NCI-H146 (cell line): Measurements from ENCODE around the gene CD72.
"Not testable (repeated sequence)": the region's sequence is repeated elsewhere in the genome, so short reads cannot be mapped to it uniquely, and the experiment has no call there.

ENCODE experiments used
- DNase-seq: peaks from one replicate; lab custom pipeline; 2025; lab: John Stamatoyannopoulos, UW

Gene CD72

GRCh38 chr9:35649431-35650340 is 31.5 kb upstream of the CD72 start:
- DNase-seq, result no peak

DNA sequence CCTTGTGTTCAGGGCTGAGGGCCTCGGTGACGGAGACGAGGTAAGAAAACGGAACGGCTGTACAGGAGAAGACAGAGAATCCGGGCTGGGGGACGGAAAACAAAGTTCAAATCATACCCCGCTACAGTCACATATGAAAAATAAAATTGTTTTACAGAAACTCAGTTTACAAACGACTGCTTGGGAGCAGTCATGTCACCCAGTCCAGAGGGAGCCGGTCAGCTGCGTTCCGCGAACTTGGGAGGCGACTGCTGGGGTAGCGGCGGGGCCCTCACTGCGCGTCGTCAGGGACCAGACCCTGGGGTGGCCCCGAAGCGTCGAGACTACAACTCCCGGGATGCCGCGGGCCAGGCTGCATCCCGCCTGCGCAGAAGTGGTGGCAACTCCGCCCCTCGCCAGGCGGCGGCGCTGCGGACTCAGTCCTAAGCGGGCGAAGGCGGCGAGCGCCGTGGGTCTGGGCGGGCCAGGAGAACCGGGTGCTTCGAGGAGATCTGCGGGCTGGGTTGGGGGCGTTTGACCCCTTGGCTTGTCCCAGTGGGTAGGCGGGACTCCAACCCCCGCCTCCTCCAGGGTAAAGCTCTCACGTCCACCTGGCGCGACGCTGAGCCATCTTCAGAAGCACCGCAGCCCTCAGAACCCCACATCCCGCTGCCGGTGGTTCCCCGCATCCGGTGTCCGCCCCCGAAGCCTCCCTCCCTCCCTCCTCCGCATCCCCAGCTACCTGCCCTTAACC is 28.5 kb upstream of the CD72 start:
- peak; percentile 92 for DNase-seq

- peak; percentile 80 for DNase-seq
These were observed 27.9 kb upstream of the CD72 start for GRCh38 chr9:35646153-35646532.

- not testable (repeated sequence) for DNase-seq
These were observed 27.5 kb upstream of the CD72 start for GRCh38 chr9:35645736-35646135.

- DNase-seq, result no peak
These were observed 24.8 kb upstream of the CD72 start for GRCh38 chr9:35643046-35643445.

DNA sequence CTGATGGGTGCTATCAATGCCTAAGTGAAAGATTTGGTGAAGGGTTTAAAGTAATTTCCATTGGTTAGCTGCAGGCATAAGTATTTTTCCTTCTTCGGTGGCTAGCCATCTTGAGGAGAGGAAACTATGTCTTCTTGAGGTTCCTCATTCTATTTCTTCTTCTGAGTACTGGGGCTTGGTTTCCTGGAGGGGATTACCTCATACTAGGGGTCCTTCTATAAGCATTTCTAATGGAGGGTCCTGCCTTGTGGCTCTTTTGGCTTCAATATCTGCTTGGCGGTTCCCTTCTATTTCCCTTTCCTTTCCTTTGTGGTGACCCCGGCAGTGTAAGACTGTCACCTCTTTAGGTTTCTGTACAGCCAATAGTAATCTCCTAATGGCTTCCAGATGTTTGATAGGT is 23.3 kb upstream of the CD72 start:
- DNase-seq, result not testable (repeated sequence)

DNA sequence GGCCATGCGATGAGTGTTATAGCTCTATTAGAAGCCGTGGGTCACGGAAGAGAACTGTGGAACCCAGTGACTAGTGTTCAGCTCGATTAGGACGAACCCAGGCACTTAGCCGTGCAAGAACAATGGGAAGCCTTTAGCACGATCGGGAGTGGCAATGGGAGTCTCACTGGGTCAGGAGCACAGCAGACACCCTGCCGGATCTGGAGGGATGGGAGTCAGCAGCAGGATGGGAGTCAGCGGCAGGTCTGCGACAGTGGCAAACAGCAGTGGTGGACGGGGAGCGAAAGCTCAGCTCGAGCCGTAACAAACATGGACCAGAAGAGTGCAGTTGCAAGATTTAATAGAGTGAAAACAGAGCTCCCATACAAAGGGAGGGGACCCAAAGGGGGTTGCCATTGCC is 22.2 kb upstream of the CD72 start:
- not testable (repeated sequence) for DNase-seq

DNA sequence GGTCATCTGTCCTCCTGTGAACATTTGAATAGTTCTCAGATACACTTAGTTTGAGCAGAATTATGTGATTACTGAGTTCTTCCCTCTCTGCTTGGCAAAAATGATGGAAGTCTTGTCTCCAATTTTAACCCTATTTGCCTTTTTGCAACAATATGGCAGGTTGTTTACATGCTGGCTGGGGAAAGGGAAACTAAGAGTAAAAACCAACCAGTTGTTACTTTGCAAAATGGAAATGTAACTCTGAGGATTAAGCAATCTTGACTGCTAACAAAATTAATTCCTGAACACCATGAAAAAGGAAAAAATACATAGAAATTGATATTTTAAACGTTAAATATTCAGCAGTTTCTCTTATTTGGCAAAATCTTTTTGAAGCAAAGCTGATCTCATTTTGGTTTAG is 21.4 kb upstream of the CD72 start:
- no peak for DNase-seq

GRCh38 chr9:35639225-35639624 is 21.0 kb upstream of the CD72 start:
- DNase-seq, result not testable (repeated sequence)

DNA sequence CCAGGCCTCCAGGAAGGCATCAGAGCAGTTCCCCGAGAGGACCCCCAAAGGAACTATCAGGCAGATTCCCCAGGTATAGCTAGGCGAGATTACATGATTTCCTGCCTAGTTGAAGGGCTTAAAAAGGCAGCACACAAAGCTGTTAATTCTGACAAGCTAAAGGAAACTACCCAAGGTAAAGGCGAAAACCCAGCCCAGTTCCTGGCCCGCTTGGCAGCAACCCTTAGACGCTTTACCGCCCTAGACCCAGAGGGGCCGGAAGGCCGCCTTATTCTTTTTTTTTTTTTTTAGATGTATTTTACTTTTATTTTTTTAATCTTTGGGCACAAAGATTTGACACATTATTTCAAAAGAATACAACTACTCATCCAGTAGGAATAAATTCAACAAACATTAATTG is 20.5 kb upstream of the CD72 start:
- DNase-seq, result not testable (repeated sequence)

DNA sequence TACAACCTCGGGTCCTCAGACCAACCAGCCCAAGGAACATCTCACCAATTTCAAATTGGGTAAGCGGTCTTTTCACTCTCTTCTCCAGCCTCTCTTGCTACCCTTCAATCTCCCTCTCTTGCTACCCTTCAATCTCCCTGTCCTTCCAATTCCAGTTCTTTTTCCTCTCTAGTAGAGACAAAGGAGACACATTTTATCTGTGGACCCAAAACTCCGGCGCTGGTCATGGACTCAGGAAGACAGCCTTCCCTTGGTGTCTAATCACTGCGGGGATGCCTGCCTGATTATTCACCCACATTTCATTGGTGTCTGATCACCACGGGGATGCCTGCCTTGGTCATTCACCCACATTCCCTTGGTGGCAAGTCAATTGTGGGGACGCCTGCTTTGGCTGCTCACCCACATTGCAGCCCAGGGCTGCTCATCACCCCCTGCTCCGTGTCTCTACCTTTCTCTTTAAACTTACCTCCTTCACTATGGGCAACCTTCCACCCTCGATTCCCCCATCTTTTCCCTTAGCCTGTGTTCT is 19.3 kb upstream of the CD72 start:
- DNase-seq, result not testable (repeated sequence)

- DNase-seq, result not testable (repeated sequence)
These were observed 18.6 kb upstream of the CD72 start for GRCh38 chr9:35636877-35637246.

DNA sequence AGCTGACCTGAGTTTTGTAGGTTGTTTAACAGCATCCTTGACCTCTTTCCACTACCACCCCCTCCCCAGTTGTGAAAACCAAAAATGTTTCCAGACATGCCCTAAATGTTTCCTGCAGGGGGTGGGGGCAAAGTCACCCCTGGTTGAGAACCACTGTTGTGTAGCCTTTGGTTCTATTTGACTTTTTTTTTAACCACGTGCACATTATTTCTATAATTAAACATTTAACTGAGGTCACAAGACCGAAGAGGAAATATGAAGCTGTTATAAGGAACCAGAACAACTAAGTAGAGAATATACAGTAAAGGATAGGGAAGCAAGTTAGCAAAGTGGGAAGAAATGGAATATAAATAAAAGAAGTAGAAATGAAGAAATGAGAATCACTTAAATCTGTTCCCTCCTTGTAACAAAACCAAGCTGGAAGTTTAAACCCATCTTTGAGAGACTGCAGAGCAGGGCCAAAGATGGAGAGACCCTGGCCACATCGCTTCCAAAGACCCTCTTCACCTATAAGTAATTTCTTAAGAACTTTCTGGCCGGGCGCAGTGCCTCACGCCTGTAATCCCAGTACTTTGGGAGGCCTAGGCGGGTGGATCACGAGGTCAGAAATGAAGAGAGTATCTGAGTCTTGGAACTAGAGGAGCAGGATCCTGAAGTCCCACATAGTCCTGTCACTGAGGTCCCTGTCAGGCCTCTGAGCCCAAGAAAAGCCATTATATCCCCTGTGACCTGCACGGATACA is 18.1 kb upstream of the CD72 start:
- DNase-seq, result no peak

DNA sequence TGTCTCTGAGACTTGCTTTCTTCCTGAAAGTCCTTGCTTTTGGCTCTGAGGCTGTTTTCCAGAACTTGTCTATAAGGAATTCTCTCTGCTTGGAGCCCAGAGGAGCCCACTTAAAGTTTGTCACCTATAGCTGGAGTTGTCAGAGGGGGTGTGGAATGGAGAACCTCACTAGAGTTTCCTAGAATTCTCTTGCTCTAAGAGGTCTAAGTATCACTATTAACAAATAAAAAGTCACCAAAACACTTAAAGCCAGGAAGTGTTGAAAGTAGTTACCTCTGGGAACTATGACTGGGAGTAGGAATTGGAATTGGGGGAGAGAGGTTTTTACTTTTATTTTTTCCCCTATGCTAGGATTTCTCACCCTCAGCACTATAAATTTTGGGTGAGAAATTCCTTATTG is 17.5 kb upstream of the CD72 start:
- DNase-seq, result no peak

DNA sequence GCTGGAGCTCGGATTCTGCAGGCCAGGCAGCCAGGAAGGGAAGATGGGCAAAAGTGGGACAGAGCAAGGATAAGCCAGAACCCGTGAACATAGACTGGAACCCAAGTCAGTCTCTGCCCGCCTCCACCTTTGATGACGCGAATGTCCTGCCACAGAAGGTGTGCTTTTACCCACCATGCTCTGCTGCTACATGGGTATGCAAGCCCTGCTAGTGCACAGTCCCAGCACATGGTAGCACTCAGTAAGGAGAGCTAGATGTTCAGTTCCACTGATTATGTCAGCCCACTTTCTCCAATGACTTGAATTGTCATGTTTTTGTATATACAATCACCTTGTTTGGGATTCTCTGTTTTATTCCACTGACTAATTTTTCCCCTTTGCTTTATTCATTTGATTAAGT is 11.4 kb upstream of the CD72 start:
- DNase-seq, result no peak

GRCh38 chr9:35628389-35628991 is 10.3 kb upstream of the CD72 start:
- no peak for DNase-seq

GRCh38 chr9:35627575-35627974 is 9.4 kb upstream of the CD72 start:
- DNase-seq, result no peak

DNA sequence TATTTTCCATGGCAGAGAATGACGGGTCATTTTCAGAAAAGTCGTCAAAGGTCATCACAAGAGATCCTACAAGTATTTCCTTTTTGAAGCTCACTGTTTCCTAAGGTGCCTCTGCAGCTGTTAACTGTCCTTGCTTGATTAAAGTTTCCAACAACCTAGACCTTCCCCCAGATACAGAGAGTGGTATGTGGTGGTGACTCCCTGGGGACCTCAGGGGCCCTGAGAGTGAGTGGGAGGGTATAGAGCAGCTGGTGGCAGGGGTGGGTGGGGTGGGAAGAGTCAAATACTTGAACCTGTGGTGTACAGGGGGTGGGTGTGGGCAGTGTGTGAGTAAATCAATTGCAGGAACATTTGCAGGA is 1.6 kb upstream of the CD72 start:
- DNase-seq, result no peak

- DNase-seq, result no peak
These were observed 914 bp upstream of the CD72 start for GRCh38 chr9:35618854-35619799.

- no peak for DNase-seq
These were observed 665 bp downstream of the CD72 start for GRCh38 chr9:35617548-35617947.
